Keratinocyte (primary cell): ENCODE measurements around the gene ENTREP1.

ENCODE experiments used
- EZH2 ChIP-seq: IDR thresholded peaks from one replicate; pipeline ENCODE4 v1.6.1; 2012; ENCODE audit warnings: inconsistent platforms, mild to moderate bottlenecking, low read length, moderate library complexity
- TF ChIP-seq, protein P1 (sequence below), 3 experiments: IDR thresholded peaks in 1 of 3; conservative IDR thresholded peaks in 1 of 3; optimal IDR thresholded peaks in 1 of 3; 2 replicates in 2 of 3; 3 replicates in 1 of 3; pipeline versions ENCODE3 to v1.5.1; 2011; ENCODE audit warnings: low read length in 3 of 3, mild to moderate bottlenecking in 3 of 3, moderate library complexity in 2 of 3, control low read depth in 1 of 3, inconsistent platforms in 1 of 3; ENCODE audit not compliant: insufficient read depth in 2 of 3; ENCODE audit errors: extremely low read depth in 1 of 3

DNA sequence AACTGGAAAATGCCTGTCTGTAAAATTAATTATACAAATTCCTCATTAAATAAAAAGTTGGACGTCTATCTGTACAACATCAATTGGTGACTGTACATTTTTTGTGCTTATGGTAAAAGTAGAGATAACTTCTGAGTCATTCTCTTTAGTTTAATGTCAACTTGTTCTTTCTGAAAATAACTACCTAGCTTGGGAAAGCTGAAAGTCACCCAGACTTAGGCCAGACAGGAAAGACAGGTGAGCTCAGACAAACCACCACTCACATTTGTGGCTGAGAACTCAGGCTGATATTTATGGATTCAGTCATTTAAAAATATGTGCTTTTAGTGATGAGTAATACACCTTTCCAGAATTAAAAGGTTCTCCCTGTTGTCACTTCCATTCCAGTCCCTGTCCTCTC lies 31.9 kb upstream of the ENTREP1 start:
- no peak for TF ChIP-seq EZH2
- TF ChIP-seq, protein P1, sequence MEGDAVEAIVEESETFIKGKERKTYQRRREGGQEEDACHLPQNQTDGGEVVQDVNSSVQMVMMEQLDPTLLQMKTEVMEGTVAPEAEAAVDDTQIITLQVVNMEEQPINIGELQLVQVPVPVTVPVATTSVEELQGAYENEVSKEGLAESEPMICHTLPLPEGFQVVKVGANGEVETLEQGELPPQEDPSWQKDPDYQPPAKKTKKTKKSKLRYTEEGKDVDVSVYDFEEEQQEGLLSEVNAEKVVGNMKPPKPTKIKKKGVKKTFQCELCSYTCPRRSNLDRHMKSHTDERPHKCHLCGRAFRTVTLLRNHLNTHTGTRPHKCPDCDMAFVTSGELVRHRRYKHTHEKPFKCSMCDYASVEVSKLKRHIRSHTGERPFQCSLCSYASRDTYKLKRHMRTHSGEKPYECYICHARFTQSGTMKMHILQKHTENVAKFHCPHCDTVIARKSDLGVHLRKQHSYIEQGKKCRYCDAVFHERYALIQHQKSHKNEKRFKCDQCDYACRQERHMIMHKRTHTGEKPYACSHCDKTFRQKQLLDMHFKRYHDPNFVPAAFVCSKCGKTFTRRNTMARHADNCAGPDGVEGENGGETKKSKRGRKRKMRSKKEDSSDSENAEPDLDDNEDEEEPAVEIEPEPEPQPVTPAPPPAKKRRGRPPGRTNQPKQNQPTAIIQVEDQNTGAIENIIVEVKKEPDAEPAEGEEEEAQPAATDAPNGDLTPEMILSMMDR (optimal IDR thresholded peaks at IDR 0.05 in 1 of 3, IDR thresholded peaks at IDR 0.05 in 1 of 3, conservative IDR thresholded peaks at IDR 0.05 in 1 of 3; ENCODE audit: extremely low read depth in 1 of 3, insufficient read depth in 2 of 3, low read length in 3 of 3) = no peak
